GM19099 (cell line): ENCODE measurements around the gene ZMIZ2.
A peak's percentile ranks its signal among the peaks of the same experiment; 100 is the strongest.

Experiments
- POLR2A ChIP-seq: IDR thresholded peaks from 3 replicates; pipeline ENCODE4 v1.6.1; 2011; ENCODE audit warnings: low read depth; ENCODE audit not compliant: insufficient read length; ENCODE audit errors: extremely low read depth

Gene ZMIZ2

GRCh38 chr7:44776211-44776610 lies 27.6 kb downstream of the ZMIZ2 start:
- TF ChIP-seq POLR2A = no peak

GRCh38 chr7:44782460-44782859 lies 33.8 kb downstream of the ZMIZ2 start:
- no peak for TF ChIP-seq POLR2A

DNA sequence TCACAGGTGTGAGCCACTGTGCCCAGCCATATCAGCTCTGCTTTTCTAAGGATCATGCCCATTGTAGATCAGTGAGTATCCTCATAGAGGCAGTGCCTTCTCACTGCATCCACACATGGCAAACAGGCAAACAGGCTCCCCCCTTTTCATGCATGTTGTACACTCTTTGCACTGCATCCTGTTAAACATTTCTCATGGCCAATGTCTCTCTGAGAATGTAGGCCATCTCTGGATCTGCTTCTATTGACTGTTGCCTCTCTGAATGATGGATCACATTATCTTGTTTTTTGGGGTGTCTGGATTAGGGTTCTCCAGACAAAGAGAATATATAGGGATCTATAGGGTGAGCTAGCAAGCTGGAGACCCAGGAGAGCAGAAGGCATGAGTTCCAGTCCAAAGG lies 34.8 kb downstream of the ZMIZ2 start:
- TF ChIP-seq POLR2A = no peak

DNA sequence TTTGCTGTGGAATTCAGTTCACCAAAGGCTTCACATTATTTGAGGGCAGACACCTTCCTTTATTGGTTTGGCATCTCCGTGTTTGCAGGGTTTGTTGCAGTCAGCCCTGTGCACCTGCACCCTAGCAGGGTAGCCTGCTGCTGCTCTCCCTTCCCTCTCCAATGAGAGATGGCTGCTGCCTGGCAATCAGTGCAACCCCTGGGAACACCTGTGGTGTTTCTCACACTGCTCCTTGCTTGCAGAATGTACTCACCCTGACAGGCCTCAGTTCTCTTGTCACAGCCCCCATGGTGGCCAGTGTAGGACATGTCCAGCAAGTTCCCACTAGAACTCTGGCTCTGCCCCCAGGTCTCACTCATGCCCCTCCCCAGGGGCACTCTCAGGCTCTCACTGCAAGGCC lies 35.7 kb downstream of the ZMIZ2 start:
- no peak for TF ChIP-seq POLR2A

DNA sequence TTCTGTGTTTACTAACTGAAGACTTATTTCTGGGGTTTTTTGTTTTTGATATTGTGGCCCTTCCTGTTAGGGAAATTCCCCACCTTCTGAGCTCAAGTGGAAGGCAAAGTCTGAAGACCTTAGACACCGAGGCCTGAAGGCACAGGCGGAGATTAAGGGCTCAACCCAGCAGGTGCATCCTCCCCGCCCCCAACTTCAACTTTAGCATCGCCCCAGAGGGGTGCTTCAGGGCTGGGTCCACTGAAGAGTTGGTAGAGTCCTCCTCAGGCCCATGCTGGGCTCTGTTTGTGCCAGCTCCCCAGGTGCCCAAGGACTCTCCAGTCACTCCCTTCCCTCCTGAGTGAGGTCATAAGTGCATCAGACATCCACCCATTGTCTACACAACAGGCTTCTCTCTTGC lies 38.4 kb downstream of the ZMIZ2 start:
- TF ChIP-seq POLR2A = no peak

- TF ChIP-seq POLR2A = no peak
These were observed 39.1 kb downstream of the ZMIZ2 start for GRCh38 chr7:44787762-44788161.

DNA sequence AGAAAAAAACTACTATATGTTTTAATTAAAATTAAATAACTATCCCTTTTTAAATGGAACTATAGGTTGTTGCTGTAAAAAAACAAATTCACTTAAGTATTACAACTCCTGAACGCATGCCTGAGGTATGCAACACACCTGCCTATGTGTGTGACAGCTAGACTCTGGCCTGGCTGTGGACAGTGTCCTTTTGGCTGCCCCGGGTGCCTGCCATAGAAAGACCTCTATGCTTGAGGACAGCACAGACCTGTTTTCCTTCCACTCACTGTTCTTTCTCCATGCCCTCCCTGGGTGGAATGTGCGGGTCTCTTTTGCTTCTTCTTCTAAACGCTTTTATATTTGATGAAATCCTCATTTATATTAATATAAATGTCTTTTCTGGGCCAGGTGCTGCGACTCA lies 41.3 kb downstream of the ZMIZ2 start:
- TF ChIP-seq POLR2A = no peak

DNA sequence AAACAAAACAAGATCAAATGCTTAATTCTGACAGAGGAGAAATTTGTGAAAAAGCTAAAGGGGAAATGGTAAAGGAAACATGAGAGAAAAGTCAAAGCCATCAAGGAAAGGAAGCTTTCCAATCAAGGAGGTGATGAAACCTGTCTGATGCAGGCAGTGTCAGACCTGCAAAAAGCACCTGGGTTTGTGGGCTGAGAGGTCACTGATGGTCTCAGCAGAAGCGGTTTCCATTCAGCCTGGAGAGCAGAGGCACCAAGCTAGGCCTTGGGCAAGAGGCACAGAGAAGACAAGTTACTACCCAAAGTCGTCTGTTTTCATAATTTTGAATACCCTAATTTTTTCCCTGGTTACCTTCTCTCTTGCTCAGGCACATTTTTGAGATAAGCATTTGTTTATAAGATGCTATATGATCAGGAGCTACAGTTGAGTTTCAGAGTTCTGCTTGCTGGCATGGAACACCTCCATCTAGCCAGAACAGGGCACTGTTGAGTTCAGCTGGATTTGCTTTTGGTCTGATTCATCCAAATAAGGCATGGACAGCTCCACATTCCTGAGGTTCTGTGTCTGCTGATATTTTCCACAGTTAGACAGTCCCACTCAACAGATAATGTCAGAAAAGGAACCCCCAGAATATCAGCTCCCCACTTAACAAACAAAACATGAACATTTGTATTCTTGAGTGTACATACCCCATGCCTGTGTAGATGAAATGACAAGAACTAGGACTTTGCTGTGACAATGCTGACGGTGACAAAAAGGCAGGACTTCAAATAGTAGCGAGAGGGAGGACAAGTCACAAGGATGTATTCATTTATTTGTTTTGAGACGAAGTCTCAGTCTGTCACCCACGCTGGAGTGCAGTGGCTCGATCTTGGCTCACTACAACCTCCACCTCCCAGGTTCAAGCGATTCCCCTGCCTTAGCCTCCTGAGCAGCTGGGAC lies 42.9 kb downstream of the ZMIZ2 start:
- no peak for TF ChIP-seq POLR2A

GRCh38 chr7:44793919-44794318 lies 45.3 kb downstream of the ZMIZ2 start:
- no peak for TF ChIP-seq POLR2A

DNA sequence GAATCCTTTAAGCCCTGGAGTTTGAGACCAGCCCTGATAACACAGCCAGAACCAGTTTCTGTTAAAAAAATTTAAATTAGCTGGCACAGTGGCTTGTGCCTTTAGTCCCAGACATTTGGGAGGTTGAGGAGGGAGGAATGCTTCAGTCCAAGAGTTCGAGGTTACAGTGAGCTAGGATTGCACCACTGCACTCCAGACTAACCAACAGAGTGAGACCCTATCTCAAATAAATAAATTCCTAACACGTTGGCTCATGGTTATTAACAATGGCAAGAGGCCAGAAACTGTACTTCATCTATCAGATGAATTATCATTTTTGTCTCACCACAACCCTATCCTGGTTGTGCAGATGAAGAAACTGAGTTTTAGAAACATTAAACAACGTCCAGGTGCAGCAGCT lies 45.7 kb downstream of the ZMIZ2 start:
- no peak for TF ChIP-seq POLR2A

GRCh38 chr7:44796034-44796503 lies 47.4 kb downstream of the ZMIZ2 start:
- no peak for TF ChIP-seq POLR2A

GRCh38 chr7:44796504-44797328 lies 48.1 kb downstream of the ZMIZ2 start, which contains the start of gene PPIA:
Gene PPIA, plus strand, starts transcription at chr7:44796681. Its CDS starts 44 bp downstream, at chr7:44796725.
- TF ChIP-seq POLR2A = peak; percentile 98

DNA sequence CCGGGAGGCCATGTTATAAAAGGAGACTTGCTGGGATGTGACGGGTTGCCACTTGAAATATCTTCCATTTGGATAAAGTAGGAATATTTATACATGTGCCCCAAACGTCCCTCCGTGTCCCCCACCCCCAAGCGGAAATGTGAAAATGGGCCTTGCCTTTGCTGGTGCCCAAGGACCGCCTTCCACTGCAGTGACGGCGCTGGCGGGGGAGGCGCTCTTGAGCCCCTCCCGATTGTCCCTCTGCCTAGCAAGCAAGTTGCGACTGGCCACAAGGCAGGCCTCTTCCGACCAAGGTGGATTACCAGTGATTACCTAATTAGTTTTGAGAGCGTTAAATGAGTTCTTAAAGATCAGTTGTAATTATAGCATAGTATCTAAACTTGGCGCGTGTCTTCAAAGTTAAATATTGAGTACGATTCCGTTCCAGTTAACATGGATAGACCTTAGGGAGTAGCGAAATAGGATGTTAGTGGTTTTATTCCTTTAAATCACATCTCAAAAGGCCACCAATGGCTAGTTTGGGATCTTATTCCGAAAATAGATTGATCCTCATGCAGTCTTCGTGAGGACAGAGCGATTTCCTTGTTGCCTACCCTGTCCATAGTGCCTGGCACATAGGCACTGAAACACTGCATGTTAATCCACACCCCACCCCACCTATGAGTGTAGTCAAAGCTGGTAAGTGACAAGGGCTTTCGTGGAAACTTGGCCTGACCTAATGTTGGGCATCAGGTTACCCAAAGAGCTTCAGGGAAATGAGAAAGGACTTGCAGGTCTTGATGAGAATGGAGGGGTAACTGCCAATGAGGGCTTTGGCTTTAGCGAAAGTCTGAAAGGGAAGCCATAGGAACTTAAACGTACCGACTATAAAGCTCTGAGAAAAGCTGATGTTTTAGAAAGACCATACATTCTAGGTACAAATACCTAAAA lies 48.9 kb downstream of the ZMIZ2 start:
- TF ChIP-seq POLR2A = no peak

- peak; percentile 11 for TF ChIP-seq POLR2A
These were observed 50.1 kb downstream of the ZMIZ2 start for GRCh38 chr7:44798649-44799305.

GRCh38 chr7:44799939-44800338 lies 51.3 kb downstream of the ZMIZ2 start:
- TF ChIP-seq POLR2A = no peak

GRCh38 chr7:44801890-44802289 lies 53.2 kb downstream of the ZMIZ2 start:
- peak; percentile 9 for TF ChIP-seq POLR2A
